Measurements from ENCODE around the gene LRSAM1.
"Not testable (repeated sequence)": the region's sequence is repeated elsewhere in the genome, so short reads cannot be mapped to it uniquely, and the experiment has no call there.

The LRSAM1 gene

GRCh38 chr9:127463382-127463781 lies 12.1 kb downstream of the LRSAM1 start:
- no peak for DNase-seq

- DNase-seq: no peak
Measured at GRCh38 chr9:127463911-127464310, 12.6 kb downstream of the LRSAM1 start.

GRCh38 chr9:127466407-127466917 lies 15.2 kb downstream of the LRSAM1 start:
- DNase-seq: not testable (repeated sequence)

- no peak for DNase-seq
Measured at GRCh38 chr9:127467621-127468020, 16.3 kb downstream of the LRSAM1 start.

GRCh38 chr9:127470662-127471061 lies 19.4 kb downstream of the LRSAM1 start:
- no peak for DNase-seq

GRCh38 chr9:127473501-127473900 lies 22.2 kb downstream of the LRSAM1 start:
- DNase-seq: no peak

- DNase-seq: no peak
Measured at GRCh38 chr9:127473932-127474331, 22.6 kb downstream of the LRSAM1 start.

GRCh38 chr9:127474592-127474991 lies 23.3 kb downstream of the LRSAM1 start:
- DNase-seq: no peak

GRCh38 chr9:127479507-127480081 lies 28.3 kb downstream of the LRSAM1 start:
- no peak for DNase-seq

- DNase-seq: no peak
Measured at GRCh38 chr9:127482662-127483061, 31.4 kb downstream of the LRSAM1 start.

- DNase-seq: no peak
Measured at GRCh38 chr9:127485995-127486394, 34.7 kb downstream of the LRSAM1 start.

GRCh38 chr9:127488946-127489345 lies 37.6 kb downstream of the LRSAM1 start:
- DNase-seq: no peak

- no peak for DNase-seq
Measured at GRCh38 chr9:127489471-127490115, 38.3 kb downstream of the LRSAM1 start.

- DNase-seq: no peak
Measured at GRCh38 chr9:127490535-127491230, 39.4 kb downstream of the LRSAM1 start.

GRCh38 chr9:127491516-127491915 lies 40.2 kb downstream of the LRSAM1 start:
- no peak for DNase-seq

- no peak for DNase-seq
Measured at GRCh38 chr9:127492616-127493015, 41.3 kb downstream of the LRSAM1 start.

GRCh38 chr9:127493592-127494303 lies 42.4 kb downstream of the LRSAM1 start:
- DNase-seq: no peak

- no peak for DNase-seq
Measured at GRCh38 chr9:127494304-127494702, 43.0 kb downstream of the LRSAM1 start.

GRCh38 chr9:127495884-127496555 lies 44.7 kb downstream of the LRSAM1 start:
- no peak for DNase-seq

GRCh38 chr9:127496974-127497373 lies 45.7 kb downstream of the LRSAM1 start:
- DNase-seq: no peak

- no peak for DNase-seq
Measured at GRCh38 chr9:127497656-127498290, 46.5 kb downstream of the LRSAM1 start.

GRCh38 chr9:127498298-127498697 lies 47.0 kb downstream of the LRSAM1 start:
- DNase-seq: no peak
